Psoas muscle (tissue), 8 donors: ENCODE measurements around the gene RDH13. TPM values are rescaled to one million over a fixed set of nuclear protein-coding genes. Genes with fewer than 3 reads are reported as not detected.
"Not testable (repeated sequence)": the region's sequence is repeated elsewhere in the genome, so short reads cannot be mapped to it uniquely, and the experiment has no call there.

ENCODE experiments used
- ATAC-seq, 4 donors: fragments of 200-7000 bp; cut with Tn5 transposase; one replicate each; pipeline ENCODE4 v1.9.1; 2020; ENCODE audit warnings: moderate library complexity in 3 of 4, mild to moderate bottlenecking in 2 of 4
- DNase-seq, 2 donors: peaks; one replicate each; pipeline ENCODE4 v3.0.0-alpha.2; 2020
- H3K27ac ChIP-seq: fragments of 200-600 bp; one replicate; pipeline ENCODE4 v1.8.0; 2022
- H3K27me3 ChIP-seq, 3 donors: fragments of 200-600 bp in 1 of 3; one replicate each; pipeline versions ENCODE4 v1.6.1 to v1.8.0; 2013 to 2022; ENCODE audit warnings: low read length in 2 of 3, mild to moderate bottlenecking in 2 of 3, moderate library complexity in 1 of 3; ENCODE audit not compliant: insufficient read depth in 3 of 3
- H3K36me3 ChIP-seq, 2 donors: fragments of 200-600 bp in 1 of 2; one replicate each; pipeline versions ENCODE4 v1.6.1 to v1.8.0; 2013 to 2022; ENCODE audit warnings: low read depth in 1 of 2, mild to moderate bottlenecking in 1 of 2, moderate library complexity in 1 of 2; ENCODE audit not compliant: insufficient read depth in 1 of 2
- H3K4me1 ChIP-seq: fragments of 200-600 bp; one replicate; pipeline ENCODE4 v1.8.0; 2022
- H3K4me3 ChIP-seq: fragments of 200-600 bp; one replicate; pipeline ENCODE4 v1.8.0; 2022; ENCODE audit warnings: mild to moderate bottlenecking
- H3K9me3 ChIP-seq: fragments of 200-600 bp; one replicate; pipeline ENCODE4 v1.8.0; 2022
- WGBS, 3 donors: extraction: QIAGEN DNeasy Blood & Tissue Kit; methylation state at CpG; one replicate each; pipeline versions ENCODE4 v1.1.6 to v1.1.7; 2013; 5-methylcytosine and 5-hydroxymethylcytosine counted together
- intact Hi-C, 2 donors: fragments of 100-400 bp; cut with DNase I; formaldehyde crosslinking; loops; one replicate each; pipeline versions ENCODE4 v1.11.0 to v1.14.2; 2022
- polyA plus RNA-seq, 3 donors: library from polyadenylated mRNA; stranded (reverse); fragments of 200-250 nt; gene quantifications; one replicate each; pipeline ENCODE4 v1.2.3, GENCODE V29; 2013
- total RNA-seq, 4 donors: library from RNA; stranded (reverse); fragmentation: NEBNext Ultra II Directional in 2 of 4; extraction: Animal tissue kit (Norgen Biotek cat#: 25700) in 2 of 4; gene quantifications; one replicate each; pipeline versions ENCODE4 v1.2.1 to v1.2.4, GENCODE V29; 2021 to 2023
- TF ChIP-seq, protein P1 (sequence below): fragments of 200-600 bp; IDR thresholded peaks from one replicate; pipeline ENCODE4 v1.8.0; 2022; ENCODE audit warnings: antibody characterized with exemption
- donor health status: healthy with polysubstance abuse.
- donor health status: DM: no; HTN: no; CAD: no; lungs with moderate emphysema.
- donor health status: Bipolar disorder and iron deficiency.
- donor health status: healthy.
- donor health status: DM: yes; HTN: yes; CAD: no.
- donor health status: DM: no; HTN: no; CAD: no.
- donor health status: DM: no; HTN: no; CAD: no.
- donor health status: DM: yes; HTN: yes; CAD: no.

The RDH13 gene
- total and polyA plus RNA-seq, 7 donors: 4.5 to 18.0 (median 13.1) TPM

DNA sequence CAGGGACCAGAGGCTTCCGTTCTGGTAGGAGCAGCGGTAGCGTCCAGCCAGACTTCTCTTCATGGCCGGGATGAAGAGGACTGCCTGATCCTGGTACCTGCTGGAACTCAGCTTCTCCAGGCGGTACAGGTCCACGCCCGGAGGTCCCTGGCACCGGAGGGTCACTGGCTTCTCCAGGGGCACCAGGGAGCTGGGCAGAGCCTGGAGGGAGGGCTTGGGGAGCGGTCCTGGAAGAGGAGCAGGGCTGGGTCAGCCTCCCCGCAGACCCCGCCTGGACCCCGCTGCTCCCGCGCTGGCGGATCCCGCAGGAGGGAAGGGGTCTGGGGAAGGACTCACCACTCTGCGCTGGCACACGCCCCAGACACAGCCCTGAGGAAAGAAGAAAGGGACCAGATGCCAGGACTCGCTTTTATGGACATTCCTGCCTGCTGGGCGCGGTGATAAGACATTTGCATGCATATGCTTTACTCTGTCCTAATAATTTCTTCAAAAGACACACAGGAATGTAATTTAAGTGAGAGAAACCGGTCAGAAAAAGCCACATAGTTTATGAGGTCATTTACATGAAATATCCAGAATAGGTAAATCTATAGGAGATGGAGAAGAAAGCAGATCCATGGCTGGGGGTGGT is 30.7 kb downstream of the RDH13 start:
- H3K4me3 ChIP-seq: no peak overlapping the region
- no peaks in the 10 kb centered on the region for H3K27me3 ChIP-seq
- no peak overlapping the region for H3K27ac ChIP-seq
- DNase-seq (no peak), ATAC-seq (no peak)
- no peaks in the 10 kb centered on the region for H3K36me3 ChIP-seq
- WGBS, 3 donors: 74 to 90% (median 80%) methylated on average over 22 of the region's 22 CpGs
- no peaks in the 10 kb centered on the region for H3K4me1 ChIP-seq
- intact Hi-C loops: no loop called here
- TF ChIP-seq, protein P1, sequence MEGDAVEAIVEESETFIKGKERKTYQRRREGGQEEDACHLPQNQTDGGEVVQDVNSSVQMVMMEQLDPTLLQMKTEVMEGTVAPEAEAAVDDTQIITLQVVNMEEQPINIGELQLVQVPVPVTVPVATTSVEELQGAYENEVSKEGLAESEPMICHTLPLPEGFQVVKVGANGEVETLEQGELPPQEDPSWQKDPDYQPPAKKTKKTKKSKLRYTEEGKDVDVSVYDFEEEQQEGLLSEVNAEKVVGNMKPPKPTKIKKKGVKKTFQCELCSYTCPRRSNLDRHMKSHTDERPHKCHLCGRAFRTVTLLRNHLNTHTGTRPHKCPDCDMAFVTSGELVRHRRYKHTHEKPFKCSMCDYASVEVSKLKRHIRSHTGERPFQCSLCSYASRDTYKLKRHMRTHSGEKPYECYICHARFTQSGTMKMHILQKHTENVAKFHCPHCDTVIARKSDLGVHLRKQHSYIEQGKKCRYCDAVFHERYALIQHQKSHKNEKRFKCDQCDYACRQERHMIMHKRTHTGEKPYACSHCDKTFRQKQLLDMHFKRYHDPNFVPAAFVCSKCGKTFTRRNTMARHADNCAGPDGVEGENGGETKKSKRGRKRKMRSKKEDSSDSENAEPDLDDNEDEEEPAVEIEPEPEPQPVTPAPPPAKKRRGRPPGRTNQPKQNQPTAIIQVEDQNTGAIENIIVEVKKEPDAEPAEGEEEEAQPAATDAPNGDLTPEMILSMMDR: no peak
- H3K9me3 ChIP-seq: no peaks in the 10 kb centered on the region

GRCh38 chr19:55031178-55031577 is 31.8 kb downstream of the RDH13 start:
- ATAC-seq: no peak
- TF ChIP-seq, protein P1: no peak

GRCh38 chr19:55028757-55029156 is 34.2 kb downstream of the RDH13 start:
- DNase-seq: no peak
- Histone ChIP-seq H3K36me3 (no peaks in the 10 kb centered on the region), H3K27me3 (no peaks in the 10 kb centered on the region), H3K9me3 (no peaks in the 10 kb centered on the region), H3K27ac (no peak overlapping the region), H3K4me1 (no peaks in the 10 kb centered on the region), H3K4me3 (no peak overlapping the region)
- 85 to 92% (median 89%) methylated on average over 7 of the region's 7 CpGs for WGBS, 3 donors
- no peak for ATAC-seq
- intact Hi-C loops: no loop called here
- TF ChIP-seq, protein P1: no peak

More at GRCh38 chr19:55031178-55031577, 31.8 kb downstream of the RDH13 start:
- Histone ChIP-seq H3K27me3 (no peaks in the 10 kb centered on the region), H3K9me3 (no peaks in the 10 kb centered on the region), H3K4me1 (no peaks in the 10 kb centered on the region), H3K27ac (no peak overlapping the region), H3K36me3 (no peaks in the 10 kb centered on the region), H3K4me3 (no peak overlapping the region)
- intact Hi-C loops: no loop called here
- 80 to 92% (median 87%) methylated on average over 7 of the region's 7 CpGs for WGBS, 3 donors
- no peak for DNase-seq

- peaks cover 0 to 2% (median 0%) of the 10 kb centered on the region in 3 donors for H3K27me3 ChIP-seq
- WGBS, 3 donors: 76 to 77% (median 76%) methylated on average over 21 of the region's 21 CpGs
- H3K4me1 ChIP-seq: no peaks in the 10 kb centered on the region
- H3K27ac ChIP-seq: no peak overlapping the region
- no peaks in the 10 kb centered on the region for H3K36me3 ChIP-seq
- intact Hi-C loops: no loop called here
- no peaks in the 10 kb centered on the region for H3K9me3 ChIP-seq
- ATAC-seq (no peak), DNase-seq (no peak)
- TF ChIP-seq, protein P1: no peak
- no peak overlapping the region for H3K4me3 ChIP-seq
Observed at GRCh38 chr19:55027472-55028337, 35.2 kb downstream of the RDH13 start.

DNA sequence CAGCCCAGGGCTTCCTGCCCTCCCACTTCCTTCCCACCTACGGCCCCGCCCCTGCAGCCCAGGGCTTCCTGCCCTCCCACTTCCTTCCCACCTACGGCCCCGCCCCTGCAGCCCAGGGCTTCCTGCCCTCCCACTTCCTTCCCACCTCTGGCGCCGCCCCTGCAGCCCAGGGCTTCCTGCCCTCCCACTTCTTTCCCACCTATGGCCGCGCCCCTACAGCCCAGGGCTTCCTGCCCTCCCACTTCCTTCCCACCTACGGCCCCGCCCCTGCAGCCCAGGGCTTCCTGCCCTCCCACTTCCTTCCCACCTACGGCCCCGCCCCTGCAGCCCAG is 35.8 kb downstream of the RDH13 start:
- H3K4me3 ChIP-seq, H3K27me3 ChIP-seq, DNase-seq, H3K9me3 ChIP-seq, intact Hi-C loops, ATAC-seq, H3K4me1 ChIP-seq, H3K36me3 ChIP-seq, H3K27ac ChIP-seq: not testable (repeated sequence)
- WGBS, 3 donors: 72 to 88% (median 87%) methylated on average over 3 to 8 of the region's 12 CpGs
